Iris pigment epithelial cell (primary cell): ENCODE results near the gene CCT3.
A peak's percentile ranks its signal among the peaks of the same experiment; 100 is the strongest.
"Not testable (repeated sequence)": the region's sequence is repeated elsewhere in the genome, so short reads cannot be mapped to it uniquely, and the experiment has no call there.

Source experiments
- DNase-seq: peaks from one replicate; pipeline ENCODE4 v3.0.0-alpha.2; 2011; ENCODE audit warnings: low read depth

CCT3 gene

DNA sequence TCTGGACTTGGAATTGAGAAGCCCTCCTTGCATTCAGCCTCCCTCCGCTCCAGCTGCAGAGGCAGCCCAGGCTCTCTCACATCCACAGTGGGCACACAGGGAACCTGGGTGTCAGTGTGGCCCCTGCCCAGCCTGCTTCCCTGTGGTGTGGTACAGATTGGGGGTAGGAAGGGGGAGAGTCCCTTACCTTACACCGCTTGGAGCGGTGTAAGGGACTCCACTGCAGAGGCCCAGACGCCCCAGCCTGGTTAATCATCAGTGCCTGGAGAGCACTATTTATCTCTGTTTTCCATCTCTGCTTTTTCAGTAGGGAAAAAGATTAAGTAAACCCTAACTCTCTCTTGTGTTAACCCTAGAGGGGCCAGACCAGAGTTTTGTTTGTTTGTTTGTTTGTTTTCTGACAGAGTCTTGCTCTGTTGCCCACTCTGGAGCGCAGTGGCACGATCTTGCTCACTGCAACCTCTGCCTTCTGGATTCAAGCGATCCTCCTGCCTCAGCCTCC is 30.1 kb upstream of the CCT3 start:
- DNase-seq, result peak; percentile 7

DNA sequence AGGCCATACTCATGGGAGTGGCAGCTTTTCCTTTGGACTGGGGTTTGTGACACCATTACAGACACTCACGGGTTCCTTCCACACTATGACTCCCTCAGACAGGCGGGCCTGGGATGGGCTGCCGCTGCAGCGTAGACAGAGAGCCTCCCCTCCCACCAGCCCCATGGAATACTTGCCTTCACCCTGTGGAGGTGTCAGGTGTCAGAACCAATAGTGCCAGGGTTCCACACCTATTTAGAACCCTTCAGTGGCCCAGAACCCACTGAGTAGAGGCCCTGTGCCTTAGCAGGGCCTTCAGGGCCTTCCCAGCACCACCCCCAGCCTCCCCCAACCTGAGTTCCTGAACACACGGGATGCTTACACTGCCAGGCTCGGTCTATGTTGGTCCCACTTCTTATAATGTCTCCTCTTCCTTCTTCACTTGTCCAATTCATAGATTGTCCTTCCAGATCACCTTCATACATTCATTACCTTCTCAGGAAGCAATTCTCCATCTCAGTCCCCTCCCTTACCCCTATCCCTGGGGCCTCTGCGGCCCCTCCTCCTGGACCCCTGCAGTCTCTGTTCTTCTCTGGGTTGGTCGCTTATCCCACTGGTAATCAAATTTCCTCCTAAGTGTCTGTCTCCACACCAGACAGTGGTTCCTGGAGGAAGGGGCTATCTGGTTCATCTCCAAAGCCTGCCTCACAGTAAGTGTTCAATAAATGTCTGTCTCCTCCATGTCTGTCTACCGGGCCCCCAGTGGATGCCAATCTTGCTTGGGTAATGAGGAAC is 29.5 kb upstream of the CCT3 start:
- DNase-seq, result no peak

DNA sequence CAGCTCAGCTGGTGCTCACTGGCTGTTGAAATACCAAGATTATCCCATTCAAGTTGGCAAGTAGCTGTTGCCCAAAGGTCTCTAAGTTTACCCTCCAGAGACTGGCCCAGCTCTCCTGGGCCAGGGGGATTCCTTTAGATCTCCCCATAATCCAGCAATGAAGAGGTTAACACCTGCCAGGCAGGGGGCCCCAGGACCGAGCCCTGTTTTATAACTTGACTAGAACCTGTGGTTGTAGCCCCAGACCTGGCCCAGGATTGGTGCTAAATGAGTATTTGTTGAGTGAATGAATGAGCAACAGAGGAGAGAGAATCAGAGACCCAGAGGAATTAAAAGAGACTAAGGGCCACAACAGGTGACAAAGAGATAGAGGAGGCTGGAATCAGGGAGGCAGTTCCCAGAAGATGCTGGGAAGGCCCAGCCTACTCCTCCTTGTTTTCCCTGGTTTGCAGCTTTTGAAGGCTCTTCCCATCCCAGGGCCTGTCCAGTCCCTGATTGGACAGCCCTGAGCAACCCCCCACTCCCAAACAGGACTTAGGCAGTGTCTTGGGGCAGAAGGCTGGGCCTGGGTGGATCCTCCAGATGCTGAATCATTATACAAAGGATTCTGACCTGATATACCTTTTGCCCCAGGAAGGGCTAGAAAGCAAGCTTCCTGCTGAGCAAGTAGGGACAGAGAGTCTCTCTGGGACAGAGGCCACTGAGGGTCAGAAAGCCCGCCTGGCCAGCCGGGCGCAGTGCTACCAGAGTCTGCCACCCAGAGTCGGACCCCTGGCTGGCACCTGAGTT is 28.5 kb upstream of the CCT3 start:
- no peak for DNase-seq

DNA sequence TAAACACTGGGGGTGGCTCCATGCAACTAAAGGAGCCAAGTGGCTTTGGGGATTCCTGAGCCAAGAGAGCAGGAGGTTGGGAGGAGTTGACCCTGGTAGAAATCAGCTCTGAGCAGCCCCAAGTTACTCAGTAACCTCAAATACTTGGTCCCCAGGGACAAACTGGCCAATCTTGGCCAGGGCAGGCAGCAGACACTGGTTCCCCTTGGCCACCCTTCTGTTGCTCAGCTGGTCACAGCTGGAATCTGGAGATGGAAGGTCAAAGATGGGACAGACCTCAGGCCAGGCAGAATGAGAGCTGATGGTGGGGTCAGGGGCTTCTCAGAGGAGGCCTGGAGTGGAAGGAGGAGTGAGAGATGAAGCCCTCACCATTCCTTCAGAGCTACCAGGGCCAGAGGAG is 27.7 kb upstream of the CCT3 start:
- no peak for DNase-seq

DNA sequence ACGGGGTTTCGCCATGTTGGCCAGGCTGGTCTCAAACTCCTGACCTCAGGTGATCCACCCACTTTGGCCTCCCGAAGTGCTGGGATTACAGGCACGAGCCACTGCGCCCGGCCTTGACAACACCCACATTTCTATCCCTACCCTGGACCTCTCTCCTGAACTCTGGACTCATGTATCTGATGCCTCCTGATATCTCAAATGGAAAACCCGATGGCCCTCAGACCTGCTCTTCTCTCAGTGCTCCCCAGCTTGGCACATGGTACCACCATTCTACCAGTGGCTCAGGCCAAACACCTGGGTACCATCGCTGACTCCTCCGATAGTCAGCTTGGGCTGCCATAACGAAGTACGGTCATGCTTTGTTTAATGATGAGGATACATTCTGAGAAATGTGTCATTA is 22.4 kb upstream of the CCT3 start:
- no peak for DNase-seq

DNA sequence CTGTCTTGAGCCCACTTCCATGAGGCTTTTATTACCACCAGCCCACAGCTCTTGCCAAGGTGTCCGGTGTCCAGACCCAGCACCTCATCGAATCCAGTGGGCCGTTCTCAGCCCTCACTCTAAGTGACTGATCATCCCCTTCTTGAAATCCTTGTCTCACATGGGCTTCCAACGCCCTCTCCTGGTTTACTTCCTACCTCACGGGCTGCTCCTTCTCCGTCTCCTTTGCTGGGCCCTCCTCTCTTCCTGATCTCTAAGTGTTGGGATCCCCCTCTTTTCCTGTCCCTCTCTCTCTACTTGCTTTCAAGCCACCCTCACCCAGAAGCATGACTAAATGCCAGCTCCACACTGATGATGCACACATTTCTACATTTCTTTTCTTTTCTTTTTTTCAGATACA is 21.9 kb upstream of the CCT3 start:
- peak; percentile 36 for DNase-seq

DNA sequence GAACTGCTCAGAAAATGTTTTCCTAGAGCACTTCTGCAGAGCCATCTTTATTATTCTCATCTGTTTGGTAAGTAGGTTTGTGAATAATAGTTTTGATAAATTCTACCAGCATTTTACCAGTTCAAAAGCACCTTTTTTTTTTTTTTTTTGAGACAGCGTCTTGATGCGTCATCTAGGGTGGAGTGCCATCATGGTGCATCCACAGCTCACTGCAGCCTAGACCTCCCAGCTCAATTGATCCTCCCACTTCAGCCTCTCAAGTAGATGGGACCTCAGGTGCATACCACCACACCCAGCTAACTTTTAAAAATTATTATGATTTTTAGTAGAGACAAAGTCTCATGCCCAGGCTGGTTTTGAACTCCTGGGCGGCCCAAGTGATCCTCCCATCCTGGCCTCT is 21.2 kb upstream of the CCT3 start:
- DNase-seq, result no peak

DNA sequence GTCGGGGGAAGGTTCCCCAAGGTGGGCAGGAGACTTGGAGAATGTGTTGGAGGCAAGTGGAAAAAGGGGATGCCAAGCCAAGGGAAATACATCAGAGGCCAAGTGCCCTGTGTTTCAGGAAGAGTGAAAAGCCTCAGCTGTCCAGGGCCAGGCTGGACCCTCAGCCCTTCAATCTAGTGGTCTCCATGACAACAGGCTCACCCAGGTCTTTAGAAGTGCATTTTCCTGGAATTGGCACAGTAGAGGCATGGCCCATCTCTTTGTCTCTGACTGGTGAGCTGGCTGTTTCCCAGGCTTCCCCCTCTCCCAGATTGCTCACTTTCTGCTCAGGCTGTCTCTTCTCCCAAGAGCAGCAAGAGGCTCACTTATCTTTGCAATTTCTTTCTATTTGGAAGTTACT is 20.5 kb upstream of the CCT3 start:
- no peak for DNase-seq

DNA sequence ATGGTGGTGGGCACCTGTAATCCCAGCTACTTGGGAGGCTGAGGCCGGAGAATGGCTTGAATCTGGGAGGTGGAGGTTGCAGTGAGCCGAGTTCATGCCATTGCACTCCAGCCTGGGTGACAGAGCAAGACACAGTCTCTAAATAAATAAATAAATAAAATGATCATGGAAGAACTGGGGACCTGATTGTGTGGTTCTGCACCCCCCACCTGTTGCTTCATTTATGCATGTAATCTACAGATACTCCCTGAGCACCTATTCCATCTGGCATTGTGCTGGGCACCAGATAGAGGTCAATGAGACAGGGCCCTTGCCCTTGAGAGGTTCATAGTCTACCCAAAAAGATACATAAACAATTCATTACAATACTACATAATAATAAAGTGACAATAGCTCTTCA is 19.9 kb upstream of the CCT3 start:
- no peak for DNase-seq

DNA sequence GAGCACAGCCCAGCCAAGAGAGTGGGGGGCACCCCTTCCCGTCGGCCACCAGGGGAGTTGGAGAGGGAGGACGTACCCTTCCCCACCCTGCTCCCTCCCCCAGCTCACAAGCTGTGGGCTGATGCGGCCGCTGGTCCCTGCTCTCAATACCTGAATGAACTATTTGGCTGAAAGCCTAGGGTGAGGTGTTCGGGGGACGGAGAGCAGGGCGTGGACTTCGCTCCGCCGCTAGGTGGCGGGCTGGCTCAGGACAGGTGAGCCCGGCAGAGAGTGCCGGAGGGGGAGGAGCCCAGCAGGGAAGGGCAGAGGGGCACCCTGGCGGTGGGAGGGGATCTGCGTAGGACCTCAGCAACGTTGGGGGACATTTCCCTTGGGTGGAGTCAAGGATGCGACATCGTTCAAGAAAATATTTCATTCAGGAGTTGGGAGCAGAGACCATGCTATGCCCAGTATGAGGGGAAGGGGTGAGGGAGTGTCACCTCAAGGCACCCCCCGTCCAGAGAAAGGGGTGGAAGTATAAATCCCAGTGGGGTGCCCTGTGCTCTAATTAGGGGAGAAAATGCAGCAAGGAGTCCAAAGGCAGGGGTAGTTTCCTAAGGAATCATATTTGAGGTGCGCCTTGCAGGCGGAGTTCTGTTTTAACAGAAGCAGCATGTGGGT is 18.9 kb upstream of the CCT3 start:
- no peak for DNase-seq

DNA sequence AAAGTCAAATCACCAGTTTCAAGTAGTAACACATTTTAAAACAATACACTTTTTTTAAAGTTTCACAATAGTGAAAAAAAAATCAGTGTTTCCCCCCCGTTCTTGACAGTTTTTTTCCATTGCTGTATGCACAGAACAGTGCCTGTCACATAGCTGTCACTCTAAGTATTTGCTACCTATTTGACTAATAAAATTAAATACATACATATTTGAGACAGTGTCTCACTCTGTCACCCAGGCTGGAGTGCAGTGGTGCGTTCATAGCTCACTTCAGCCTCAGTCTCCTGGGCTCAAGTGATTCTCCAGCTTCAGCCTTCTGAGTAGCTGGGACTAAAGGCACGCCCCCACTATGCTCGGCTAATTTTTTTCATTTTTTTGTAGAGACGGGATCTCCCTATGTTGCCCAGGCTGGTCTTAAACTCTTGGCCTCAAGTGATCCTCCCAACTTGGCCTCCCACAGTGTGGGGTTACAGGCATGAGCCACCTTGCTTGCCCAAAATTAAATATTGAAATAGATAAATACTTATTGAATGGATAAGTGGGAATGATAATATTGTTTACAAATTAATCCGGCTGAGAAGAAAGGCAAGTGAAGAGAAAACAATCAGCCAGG is 18.3 kb upstream of the CCT3 start:
- no peak for DNase-seq

DNA sequence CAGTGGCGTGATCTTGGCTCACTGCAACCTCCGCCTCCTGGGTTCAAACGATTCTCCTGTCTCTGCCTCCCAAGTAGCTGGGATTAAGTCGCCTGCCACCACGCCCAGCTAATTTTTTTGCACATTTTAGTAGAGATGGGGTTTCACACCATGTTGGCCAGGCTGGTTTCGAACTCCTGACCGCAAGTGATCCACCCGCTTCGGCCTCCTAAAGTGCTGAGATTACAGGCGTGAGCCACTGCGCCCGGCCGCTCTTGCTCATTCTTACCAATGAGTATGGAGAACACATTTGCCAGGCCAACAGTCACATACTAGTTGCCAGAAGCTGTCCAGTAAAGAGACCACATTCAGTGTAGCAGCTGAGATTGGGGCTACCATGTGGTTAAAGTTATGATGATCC is 14.4 kb upstream of the CCT3 start:
- DNase-seq, result not testable (repeated sequence)

DNA sequence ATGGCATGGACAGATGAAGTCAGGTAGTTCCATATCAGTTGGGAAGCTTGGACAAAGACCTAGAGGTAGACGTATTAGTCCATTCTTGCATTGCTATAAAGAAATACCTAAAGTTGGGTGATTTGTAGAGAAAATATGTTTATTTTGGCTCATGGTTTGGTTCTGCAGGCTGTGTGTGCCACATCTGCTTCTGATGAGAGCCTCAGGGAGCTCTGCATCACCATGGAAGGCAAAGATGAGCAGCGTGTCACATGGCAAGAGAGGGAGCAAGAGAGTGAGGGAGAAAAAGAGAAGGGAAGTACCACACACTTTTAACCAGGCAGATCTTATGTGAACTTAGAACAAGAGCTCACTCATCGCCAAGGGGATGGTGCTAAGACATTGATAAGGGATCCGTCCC is 9.2 kb upstream of the CCT3 start:
- DNase-seq, result peak; percentile 48

DNA sequence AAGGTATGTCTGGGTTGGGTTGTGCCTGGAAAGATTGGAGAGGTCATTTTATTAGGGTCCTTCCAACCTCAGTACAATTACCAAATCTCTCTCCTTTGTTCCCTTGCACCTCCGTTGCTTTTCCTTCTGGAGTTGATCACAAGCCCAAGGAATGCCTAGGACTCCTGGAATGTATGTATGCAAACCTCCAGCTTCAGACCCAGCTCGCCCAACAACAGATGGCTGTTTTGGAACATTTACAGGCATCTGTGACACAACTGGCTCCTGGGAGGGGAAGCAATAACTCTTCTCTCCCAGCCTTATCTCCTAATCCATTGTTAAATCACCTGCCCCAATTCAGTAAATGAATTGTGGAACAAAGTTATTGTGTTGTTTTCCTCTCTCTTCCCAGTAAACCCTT is 8.5 kb upstream of the CCT3 start:
- DNase-seq, result no peak

DNA sequence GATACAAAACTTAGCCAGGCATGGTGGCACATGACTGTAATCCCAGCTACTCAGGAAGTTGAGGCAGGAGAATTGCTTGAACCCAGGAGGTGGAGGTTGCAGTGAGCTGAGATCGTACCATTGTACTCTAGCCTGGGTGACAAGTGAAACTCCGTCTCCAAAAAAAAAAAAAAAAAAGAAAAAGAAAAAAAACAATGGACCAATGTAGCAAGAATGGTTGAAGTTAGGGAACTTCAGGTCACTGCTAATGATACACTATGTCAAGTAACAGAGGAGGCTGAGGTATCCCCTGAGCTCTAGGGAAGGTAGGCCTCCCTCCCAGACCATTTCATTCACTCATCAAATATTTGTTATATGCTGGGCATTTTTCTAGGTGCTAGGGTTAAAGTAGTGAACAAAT is 7.9 kb upstream of the CCT3 start:
- not testable (repeated sequence) for DNase-seq

DNA sequence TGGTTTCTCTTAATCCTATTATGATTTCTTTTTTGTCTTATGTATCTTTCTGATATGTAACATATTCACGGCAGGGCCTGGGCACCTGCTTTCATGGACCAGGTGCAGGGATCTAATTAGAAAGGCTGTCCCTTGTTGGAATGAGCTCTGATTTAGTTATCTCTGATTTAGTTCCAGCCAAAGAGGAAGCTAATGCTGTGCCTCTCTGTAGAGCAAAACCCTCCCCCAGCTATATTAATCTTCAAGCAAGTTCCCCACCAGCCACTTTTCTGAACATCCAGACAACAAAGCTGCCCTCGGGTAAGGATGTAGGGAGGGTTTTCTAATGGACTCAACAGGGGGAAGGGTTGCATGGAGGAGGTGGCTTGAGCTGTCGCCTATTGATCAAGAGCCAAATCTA is 6.3 kb upstream of the CCT3 start:
- no peak for DNase-seq

DNA sequence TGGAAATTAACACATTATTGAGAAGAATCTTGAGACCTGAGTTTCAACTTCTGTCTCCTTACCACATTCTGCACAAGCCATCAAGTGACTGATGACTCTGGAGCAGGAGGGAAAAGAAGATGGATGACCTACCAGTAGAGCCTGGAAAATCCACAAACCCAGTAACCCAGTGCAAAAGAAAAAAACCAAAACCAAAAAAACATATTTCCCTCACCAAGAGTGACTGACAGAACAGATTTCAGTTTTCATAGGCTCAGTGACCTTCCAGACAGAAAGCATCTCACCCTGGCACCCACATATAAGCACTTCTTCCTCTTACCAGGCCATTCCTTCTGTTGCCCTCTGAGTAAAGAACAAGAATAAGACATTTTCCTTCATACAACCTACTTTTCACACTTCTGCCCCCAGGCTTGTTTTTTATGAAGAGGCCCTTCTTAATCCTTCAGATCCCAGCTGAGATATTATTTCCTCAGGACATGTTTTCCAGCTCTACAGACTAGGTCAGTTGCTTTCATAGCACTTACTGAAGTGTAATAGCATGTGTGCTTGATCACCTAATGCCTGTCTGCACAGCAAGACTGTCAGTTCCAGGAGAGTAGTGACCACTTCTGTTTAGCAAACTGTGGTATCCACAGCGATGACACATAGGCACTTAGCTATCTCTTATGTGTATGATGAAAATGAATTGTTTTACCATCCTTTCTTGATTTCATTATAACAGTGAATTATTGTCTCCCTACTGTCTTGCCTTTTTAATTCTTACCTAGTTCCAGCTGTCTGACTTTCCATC is 4.3 kb upstream of the CCT3 start:
- peak; percentile 31 for DNase-seq

DNA sequence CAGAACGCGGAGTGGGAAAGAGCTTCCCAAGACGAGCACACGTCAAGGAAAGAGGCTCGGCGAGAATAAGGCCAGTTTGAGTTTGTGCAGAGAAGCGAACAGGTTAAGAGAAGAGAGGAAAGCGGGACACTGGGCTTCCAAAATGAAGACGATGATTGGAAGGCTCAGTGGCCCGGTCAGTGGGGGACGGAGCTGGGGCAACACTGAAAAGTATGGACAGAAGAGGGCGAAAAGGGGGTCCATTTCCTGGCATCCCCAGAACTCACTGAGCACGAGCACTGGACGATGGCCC is 258 bp downstream of the CCT3 start:
- DNase-seq, result no peak

DNA sequence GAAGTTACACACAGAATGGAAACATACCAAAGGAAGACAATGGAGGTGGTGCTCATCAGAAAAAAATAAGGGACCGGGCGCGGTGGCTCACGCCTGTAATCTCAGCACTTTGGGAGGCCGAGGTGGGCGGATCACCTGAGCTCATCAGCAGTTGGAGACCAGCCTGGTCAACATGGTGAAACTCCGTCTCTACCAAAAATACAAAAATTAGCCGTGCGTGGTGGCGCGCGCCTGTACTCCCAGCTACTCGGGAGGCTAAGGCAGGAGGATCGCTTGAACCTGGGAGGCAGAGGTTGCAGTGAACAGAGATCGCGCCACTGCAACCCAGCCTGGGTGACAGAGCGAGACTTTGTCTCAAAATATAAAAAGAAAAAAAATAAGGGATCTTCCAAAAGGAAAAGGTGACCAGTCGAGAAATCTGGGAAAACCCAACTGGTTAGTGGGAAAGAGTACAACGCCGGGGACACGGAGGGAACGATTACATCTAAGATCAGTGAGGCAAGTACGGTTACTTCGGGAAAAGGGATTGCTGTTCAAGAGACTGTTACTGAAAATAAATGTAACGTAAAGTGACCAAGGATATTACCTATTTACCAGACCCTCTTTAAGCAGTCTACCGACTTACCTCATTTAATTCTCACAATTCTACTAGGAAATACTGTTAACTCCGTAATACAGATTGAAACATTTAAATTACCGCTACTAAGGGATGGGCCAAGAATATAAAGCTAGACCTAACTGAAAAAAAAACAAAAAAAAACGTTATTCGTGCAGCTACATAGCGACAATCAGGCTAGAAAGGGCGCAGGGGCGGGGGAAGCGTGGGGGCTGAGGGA is 822 bp downstream of the CCT3 start:
- no peak for DNase-seq

DNA sequence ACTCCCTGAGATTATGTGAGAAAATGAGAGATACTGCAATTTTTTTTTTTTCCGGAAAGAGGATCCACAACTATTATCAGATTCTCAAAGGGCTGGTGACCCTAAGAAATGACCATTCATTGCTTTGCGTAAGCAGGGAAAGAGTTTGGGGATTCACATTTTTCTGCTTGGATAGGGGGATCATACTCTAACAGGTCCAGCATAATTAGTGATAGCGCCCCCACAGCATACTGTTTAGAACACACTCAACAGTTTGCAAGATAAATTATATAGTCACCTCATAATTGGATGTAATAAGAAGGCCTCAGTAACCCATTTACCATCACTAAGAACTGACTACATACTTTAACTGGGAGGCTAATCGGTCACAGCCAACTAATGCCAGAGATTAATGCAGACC is 1.9 kb downstream of the CCT3 start:
- no peak for DNase-seq

DNA sequence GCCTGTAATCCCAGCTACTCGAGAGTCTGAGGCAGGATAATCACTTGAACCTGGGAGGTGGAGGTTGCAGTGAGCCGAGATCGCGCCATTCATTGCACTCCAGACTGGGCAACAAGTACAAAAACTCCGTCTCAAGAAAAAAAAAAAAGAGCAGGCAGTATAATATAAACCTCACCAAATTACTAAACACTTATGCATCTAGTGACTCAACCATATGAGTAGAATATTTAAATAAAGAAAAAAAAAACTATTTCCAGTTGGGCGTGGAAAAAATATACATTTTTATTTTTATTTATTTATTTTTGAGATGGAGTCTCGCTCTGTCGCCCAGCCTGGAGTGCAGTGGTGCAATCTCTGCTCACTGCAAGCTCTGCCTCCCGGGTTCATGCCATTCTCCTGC is 14.9 kb downstream of the CCT3 start:
- peak; percentile 64 for DNase-seq
